Measurements from ENCODE around the gene STRBP. TPM values are rescaled to one million over a fixed set of nuclear protein-coding genes. Genes with fewer than 3 reads are reported as not detected.

Gene STRBP
- total RNA-seq, 1 donor from 2014 or later = 11.7 TPM

DNA sequence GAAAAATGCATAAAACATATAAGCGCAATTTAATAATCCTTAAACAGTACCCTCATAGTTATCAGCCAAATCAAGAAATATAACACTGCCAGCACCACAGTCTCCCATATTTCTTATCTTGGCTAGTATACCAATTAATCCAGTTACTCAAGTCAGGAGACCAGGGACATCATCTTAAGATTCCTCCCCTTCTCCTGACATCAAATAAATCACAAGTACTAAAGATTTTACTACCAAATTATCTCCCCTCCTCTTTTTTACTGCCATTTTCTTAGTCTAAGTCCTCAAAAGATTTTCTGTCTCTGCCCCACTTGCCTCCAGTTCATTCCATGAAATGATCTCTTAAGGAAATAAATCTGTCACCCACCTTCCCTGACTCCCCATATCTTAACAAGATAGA lies 37.0 kb downstream of the STRBP start:
- no peak for DNase-seq (ENCODE audit: low spot score)
- no peak overlapping the region for H3K4me3 Mint-ChIP-seq (ENCODE audit: unreplicated experiment)
- no peak for TF ChIP-seq CTCF (IDR thresholded peaks at IDR 0.05)
- H3K9me3 Mint-ChIP-seq (ENCODE audit: low read depth) = no peaks in the 10 kb centered on the region
- H3K27me3 Mint-ChIP-seq (ENCODE audit: low read depth) = no peaks in the 10 kb centered on the region
- no peak overlapping the region for H3K27ac Mint-ChIP-seq (ENCODE audit: unreplicated experiment)
- no peaks in the 10 kb centered on the region for H3K36me3 Mint-ChIP-seq (ENCODE audit: low read depth)
- H3K4me1 Mint-ChIP-seq (ENCODE audit: low read depth) = peaks cover 18% of the 10 kb centered on the region

- Mint-ChIP-seq H3K4me1 (ENCODE audit: low read depth) (peaks cover 22% of the 10 kb centered on the region), H3K9me3 (ENCODE audit: low read depth) (no peaks in the 10 kb centered on the region), H3K4me3 (ENCODE audit: unreplicated experiment) (no peak overlapping the region), H3K27ac (ENCODE audit: unreplicated experiment) (no peak overlapping the region), H3K27me3 (ENCODE audit: low read depth) (no peaks in the 10 kb centered on the region), H3K36me3 (ENCODE audit: low read depth) (no peaks in the 10 kb centered on the region)
- DNase-seq (ENCODE audit: low spot score) = no peak
- TF ChIP-seq CTCF (IDR thresholded peaks at IDR 0.05) = no peak
Observed at GRCh38 chr9:123228967-123229366, 39.4 kb downstream of the STRBP start.

DNA sequence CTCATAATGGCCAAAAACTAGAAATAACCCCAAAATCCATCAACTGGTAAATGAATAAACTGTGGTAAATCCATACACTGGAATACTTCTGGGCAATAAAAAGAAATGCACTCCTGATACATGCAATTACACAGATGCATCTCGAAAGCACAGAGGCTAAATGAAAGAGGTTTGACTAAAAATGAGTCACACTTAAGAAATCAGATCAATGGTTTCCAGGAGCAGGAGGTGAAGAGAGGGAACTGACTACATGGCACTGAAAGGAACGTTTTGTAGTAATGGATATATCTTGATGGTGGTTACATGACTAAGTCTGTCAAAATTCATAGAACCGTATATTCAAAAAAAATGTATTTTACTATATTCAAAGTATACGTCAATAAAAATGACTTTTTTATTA lies 42.4 kb downstream of the STRBP start:
- no peaks in the 10 kb centered on the region for H3K27me3 Mint-ChIP-seq (ENCODE audit: low read depth)

DNA sequence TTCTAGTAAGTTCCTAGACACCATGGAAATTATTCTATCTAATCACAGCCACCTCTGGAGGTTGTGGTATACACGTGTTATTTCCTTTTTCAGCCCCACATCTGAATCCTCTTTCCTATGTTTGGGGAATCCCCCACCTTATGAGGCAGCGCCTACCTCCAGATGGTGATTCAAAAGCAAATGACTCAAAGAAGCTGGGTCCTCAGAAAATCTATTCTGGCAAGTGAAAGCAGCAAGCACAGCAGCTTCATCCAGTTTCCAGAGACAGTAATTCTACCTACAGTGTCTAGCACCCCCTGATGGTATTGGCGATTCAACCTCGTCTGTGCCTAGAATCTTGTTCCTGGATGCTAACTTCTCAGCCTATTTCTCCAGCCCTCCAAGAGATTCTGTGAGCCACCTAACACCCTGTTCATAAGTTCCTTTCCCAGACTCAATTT lies 43.0 kb downstream of the STRBP start:
- DNase-seq (ENCODE audit: low spot score) = no peak
- Mint-ChIP-seq H3K27me3 (ENCODE audit: low read depth) (no peaks in the 10 kb centered on the region), H3K4me3 (ENCODE audit: unreplicated experiment) (no peak overlapping the region), H3K36me3 (ENCODE audit: low read depth) (no peaks in the 10 kb centered on the region), H3K9me3 (ENCODE audit: low read depth) (no peaks in the 10 kb centered on the region), H3K27ac (ENCODE audit: unreplicated experiment) (peak overlapping the region; percentile 18), H3K4me1 (ENCODE audit: low read depth) (peaks cover 9% of the 10 kb centered on the region)
- TF ChIP-seq CTCF (IDR thresholded peaks at IDR 0.05) = peak; percentile 80

More for the DNA sequence above, 42.4 kb downstream of the STRBP start:
- Mint-ChIP-seq H3K4me1 (ENCODE audit: low read depth) (peaks cover 9% of the 10 kb centered on the region), H3K27ac (ENCODE audit: unreplicated experiment) (no peak overlapping the region), H3K4me3 (ENCODE audit: unreplicated experiment) (no peak overlapping the region), H3K36me3 (ENCODE audit: low read depth) (no peaks in the 10 kb centered on the region), H3K9me3 (ENCODE audit: low read depth) (no peaks in the 10 kb centered on the region)
- no peak for DNase-seq (ENCODE audit: low spot score)
- no peak for TF ChIP-seq CTCF (IDR thresholded peaks at IDR 0.05)

DNA sequence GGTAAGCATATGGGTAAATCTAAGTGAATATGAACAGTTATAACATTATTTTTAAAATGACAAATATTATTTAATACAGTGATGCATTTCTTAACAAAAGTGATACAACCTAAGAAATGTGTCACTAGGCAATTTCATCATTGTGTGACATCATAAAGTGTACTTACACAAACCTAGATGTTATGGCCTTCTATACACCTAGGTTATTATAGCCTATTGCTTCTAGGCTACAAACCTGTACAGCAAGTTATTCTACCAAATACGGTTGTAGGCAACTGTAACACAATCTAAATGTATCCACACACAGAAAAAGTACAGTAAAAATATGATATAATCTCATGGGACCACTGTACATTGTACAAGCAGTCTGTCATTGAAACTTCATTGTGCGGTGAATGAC lies 48.3 kb downstream of the STRBP start:
- no peak for DNase-seq (ENCODE audit: low spot score)
- no peaks in the 10 kb centered on the region for H3K36me3 Mint-ChIP-seq (ENCODE audit: low read depth)
- TF ChIP-seq CTCF (IDR thresholded peaks at IDR 0.05) = no peak
- H3K4me1 Mint-ChIP-seq (ENCODE audit: low read depth) = peaks cover 24% of the 10 kb centered on the region
- no peaks in the 10 kb centered on the region for H3K9me3 Mint-ChIP-seq (ENCODE audit: low read depth)
- H3K27ac Mint-ChIP-seq (ENCODE audit: unreplicated experiment) = no peak overlapping the region
- no peak overlapping the region for H3K4me3 Mint-ChIP-seq (ENCODE audit: unreplicated experiment)
- no peaks in the 10 kb centered on the region for H3K27me3 Mint-ChIP-seq (ENCODE audit: low read depth)
